ENCODE data around the gene GABRB2.
"Not testable (repeated sequence)": the region's sequence is repeated elsewhere in the genome, so short reads cannot be mapped to it uniquely, and the experiment has no call there.

GABRB2 gene

GRCh38 chr5:161385027-161385426 lies 161.5 kb downstream of the GABRB2 start:
- DNase-seq, result no peak

- DNase-seq, result no peak
Measured at GRCh38 chr5:161382685-161383084, 163.8 kb downstream of the GABRB2 start.

- DNase-seq, result no peak
Measured at GRCh38 chr5:161380486-161380885, 166.0 kb downstream of the GABRB2 start.

- DNase-seq, result no peak
Measured at GRCh38 chr5:161378701-161379100, 167.8 kb downstream of the GABRB2 start.

GRCh38 chr5:161376034-161376433 lies 170.5 kb downstream of the GABRB2 start:
- DNase-seq, result no peak

DNA sequence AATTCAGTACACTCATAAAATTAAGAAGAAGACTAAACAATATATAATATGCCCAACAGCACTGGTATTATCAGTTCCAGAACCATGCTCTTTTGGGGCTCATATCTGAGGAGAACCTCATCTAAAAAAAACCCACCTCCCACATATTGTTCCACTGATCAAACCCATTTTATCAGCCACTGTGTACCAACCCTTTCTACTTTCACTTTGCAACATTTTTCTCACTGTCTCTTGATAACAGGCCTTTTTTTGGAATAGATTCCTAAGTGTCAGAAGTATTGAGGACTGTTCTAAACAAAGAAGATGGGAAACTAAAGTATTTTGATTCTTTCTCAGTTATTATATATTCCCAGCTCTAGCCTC lies 173.2 kb downstream of the GABRB2 start:
- DNase-seq, result no peak

DNA sequence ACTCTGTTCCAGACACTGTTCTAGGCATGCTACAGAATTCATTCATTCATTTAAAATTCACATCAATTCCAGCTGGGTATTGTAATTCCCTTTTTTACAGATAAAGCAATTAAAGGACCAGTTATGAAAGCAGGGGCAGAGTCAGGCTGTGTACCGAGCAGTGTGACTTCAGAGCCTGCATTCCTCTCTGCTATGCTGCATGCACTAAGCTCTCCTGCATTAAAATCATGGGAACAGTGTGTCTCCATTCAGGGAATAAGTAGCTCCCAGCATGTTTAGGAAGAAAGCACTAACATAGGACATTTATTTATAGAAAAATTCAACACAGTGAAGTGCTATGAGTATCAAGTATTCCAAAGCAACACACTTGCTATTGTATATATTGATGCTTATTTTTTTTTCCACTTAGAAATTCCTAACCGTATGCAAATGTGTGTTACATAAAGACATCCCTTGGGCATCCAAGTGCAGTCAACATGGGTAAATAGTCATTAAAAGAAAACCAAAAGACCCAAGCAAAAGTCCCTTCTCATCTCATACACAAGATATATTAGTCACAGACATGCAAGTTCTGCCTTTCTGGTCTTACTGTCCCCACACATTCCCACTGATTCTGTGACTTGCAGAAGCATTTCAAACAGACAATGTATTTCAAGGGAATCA lies 173.7 kb downstream of the GABRB2 start:
- DNase-seq, result no peak

DNA sequence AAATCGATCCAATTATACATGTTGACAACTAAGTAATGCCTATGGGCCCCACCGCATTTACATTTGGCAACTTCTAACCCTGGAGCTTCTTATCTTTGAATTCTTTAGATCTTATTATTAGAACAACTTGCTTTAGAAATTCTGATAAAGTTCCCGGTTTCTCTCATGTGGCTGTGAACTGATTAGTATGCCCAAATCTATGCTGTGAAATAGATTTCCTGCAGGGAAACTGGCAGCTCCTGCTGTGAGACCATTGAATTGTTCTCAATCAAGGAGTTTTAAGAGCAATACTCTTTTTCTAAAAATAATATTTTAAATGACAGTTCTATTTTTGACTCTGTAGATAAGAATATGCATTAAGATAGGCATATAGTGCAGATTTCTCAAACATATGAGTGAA lies 177.5 kb downstream of the GABRB2 start:
- DNase-seq, result no peak

DNA sequence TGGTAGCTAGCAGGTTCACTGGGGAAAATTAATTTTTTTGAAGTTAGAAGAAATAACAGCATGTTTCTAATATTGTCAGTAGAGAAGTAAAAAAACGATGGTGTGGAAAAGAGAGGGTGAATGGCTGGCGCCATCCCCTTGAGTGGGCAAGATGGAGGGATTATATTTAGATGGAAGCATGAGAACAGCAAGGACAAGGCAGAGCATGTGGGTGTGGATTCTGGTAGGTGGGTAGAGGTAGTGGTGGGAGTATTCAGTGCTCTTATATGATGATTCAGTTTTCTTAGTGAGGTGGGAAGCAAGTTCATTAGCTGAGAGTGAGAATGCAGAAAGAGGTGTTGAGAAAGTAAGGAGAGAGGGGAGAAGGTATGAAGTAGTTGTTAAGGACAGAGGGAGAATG lies 188.1 kb downstream of the GABRB2 start:
- no peak for DNase-seq

DNA sequence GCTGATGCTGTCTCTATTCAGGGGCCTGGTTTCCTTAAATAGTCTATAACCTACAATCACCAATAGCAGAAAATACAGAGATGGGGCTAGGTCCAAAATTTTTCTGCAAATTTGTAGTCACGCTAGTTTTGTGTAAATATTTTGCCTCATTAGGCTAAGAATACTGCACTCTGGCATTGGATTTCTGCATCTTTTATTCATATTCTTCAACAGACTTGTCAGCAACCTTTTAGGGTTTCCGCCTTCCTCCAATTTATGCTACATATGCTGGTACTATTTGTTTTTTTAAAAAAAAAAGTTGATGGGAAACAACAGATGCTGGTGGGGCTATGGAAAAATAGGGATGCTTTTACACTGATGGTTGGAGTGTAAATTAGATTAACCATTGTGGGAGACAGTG lies 202.3 kb downstream of the GABRB2 start:
- DNase-seq, result no peak

DNA sequence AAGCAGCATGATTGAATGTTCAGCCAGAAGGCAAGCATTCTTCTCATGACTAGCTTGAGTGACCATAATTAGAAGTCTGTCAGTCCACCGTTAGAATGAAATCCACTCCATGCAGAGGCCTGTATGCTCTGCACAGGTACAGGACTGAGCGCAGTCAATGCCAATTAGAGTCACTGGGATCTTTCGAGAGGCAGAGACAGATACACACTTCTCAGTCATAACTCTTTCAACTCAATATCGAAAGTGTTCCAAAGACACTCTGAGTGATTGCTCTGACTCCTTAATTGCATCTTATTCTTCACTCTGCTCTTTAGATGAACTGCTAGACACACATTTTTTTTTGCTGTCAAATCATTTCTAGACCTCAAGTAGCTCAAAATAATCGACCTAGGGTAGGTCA lies 203.6 kb downstream of the GABRB2 start:
- no peak for DNase-seq

DNA sequence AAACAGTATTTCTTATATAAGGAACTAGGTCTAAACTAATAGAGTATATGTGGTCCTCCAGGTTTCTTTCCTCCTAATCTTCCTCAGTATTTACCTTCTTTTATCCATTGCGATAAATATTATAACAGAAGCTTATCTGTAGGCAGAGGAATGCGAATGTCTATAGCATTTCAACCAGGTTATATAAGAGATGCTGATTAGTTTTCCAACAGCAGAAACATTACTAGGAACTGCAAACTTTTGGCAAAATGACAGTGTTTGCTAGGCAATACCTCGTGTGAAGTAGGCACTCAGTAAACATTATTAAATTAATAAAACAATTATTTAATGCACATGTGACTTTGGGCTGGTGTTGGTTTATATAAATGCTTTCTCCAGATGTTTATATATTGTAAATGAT lies 206.5 kb downstream of the GABRB2 start:
- no peak for DNase-seq

DNA sequence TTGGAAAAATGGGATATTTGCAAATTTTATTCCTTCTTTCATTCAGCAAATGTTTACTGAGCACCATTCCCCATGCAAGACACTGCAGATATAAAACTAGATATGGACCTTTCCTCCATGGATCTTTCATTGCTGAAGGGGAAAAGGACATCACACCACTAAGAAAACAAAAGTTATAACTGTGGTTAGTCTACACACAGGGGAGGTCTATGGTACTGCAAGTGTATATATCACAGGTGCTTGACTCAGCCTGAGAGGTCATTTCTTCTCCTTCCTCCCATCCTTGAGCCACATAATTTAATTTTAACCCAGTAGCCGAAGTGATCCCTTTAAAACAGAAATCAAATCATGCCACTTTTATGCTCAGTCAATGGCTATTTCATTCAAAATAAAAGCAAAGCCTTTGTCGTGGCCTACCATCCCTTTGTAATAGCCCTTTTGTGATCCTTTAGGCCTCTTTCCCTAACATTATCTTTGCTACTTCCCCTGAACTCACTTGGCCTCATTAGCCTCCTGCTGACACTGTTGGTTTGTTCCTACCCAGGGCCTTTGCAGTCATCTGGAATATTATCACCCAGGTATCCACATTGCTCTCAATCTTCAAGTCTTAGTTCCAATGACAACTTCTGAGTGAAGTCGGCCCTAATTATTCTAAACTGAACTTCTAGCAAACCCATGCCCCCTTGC lies 213.2 kb downstream of the GABRB2 start:
- no peak for DNase-seq

GRCh38 chr5:161332343-161332742 lies 214.2 kb downstream of the GABRB2 start:
- no peak for DNase-seq

DNA sequence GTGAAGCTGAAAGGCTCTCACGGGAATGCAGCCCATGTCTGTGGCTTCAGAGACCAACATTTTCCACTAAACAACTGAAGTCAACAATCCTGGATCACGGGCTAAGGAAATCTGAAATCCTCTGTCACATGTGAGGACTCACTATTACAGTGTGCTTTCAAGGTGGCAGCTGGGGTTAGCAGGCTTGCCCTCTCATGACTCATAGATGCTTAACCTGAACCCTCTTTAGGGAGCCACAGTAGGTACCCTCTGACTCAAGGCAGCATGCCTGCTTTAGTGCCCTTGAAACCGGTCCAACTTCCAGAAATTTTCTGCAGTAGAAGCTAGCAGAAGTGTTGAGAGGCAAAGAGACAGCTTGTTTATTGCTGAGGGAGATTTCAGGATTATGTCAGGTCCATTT lies 232.5 kb downstream of the GABRB2 start:
- no peak for DNase-seq

DNA sequence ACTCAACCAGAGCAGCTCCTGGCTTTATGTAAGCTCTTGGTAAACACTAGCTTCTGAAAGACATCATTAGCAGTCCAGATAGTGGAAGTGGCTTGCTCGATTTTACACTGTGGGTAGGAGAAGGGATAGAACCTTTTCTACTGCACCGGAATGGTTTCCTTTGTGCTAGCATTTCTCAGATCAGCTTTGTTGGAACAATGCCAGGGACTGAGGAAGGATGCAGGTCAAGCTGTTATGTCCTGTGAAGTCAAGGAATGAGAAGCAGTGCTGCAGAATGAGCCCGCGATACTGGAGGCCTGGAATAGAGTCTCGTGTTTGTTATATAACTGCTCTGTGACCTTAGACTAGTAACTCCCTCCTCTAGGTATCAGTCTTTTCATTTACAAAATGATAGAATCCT lies 233.6 kb downstream of the GABRB2 start:
- DNase-seq, result no peak

DNA sequence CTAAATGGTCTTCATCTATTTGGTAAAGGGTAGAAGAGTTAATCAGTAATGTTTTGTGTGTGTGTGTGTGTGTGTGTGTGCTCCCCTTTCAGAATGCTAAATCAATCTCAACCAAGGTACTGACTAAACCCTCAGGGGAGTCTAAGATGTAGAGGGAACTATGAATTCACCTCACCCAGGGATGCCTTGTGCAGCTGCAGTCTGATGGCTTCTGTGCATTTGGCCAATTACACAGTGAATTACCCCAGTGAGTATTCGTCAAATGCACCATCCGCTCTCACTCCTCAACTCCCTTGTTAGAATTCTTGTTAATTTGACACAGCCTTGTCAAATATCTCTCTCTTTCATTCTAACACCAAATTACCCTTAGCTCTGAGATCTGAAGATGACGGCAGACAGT lies 234.6 kb downstream of the GABRB2 start:
- no peak for DNase-seq

- no peak for DNase-seq
Measured at GRCh38 chr5:161311146-161311708, 235.3 kb downstream of the GABRB2 start.

DNA sequence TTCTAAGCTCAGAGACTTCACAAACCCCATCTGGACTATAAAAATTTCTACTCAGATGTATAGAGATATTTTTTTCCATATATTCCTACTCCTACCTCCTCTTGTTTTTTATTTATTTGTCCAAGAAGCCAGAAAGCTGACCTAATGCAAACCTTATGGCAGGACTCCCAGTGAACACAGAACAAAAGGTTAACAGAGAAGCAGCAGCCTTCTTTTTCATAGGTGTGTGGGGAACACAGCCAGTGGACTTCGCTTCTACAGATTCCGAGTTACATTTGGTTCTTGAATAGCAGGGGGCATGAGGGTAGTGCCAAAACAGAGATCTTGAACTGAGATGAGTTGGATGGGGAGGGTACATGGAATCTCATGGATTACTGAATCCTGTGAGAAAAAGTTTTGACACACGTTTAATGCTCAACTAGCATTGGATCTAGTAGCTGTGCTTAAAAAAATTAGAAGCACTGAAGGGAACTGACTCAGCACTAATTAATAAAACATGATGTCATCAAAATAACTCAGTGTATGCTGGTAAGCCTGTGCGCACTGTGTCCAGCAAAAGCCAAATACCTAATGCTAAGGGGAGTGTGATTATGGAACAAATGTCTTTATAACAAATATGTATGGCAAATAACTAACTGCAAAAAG lies 240.1 kb downstream of the GABRB2 start:
- DNase-seq, result no peak

DNA sequence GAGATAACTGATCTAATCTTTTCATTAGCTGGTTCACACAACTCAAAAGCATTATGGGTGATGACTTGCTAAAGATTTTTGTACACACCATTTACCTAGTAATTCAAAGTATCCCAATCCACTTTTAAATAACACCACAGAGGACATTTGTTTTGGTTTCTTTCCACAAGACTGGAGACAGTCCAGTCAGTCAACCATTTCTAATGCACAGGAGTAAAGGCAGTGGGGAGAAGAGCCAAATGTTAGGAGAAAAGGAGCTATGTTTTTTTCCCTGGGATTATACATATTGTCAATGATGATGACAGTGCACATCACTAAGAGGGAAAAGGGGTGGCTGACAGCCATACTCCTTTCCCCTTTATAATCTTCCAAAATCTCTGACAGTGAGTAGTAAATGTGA lies 240.9 kb downstream of the GABRB2 start:
- no peak for DNase-seq

GRCh38 chr5:161302559-161302958 lies 244.0 kb downstream of the GABRB2 start:
- DNase-seq, result no peak

GRCh38 chr5:161301586-161301985 lies 244.9 kb downstream of the GABRB2 start:
- DNase-seq, result no peak

- no peak for DNase-seq
Measured at GRCh38 chr5:161299053-161299452, 247.5 kb downstream of the GABRB2 start.

- DNase-seq, result not testable (repeated sequence)
Measured at GRCh38 chr5:161297388-161297787, 249.1 kb downstream of the GABRB2 start.

Data from NCI-H2029 (cell line).